NB4 (cell line): ENCODE data around the gene NR2F1-AS1.

Experiments
- MYC ChIP-seq: IDR thresholded peaks from 2 replicates; pipeline ENCODE4 v1.6.1; 2011; ENCODE audit warnings: low read depth, low read length
- POLR2A ChIP-seq: IDR thresholded peaks from 2 replicates; pipeline ENCODE4 v1.6.1; 2011; ENCODE audit warnings: mild to moderate bottlenecking; ENCODE audit not compliant: insufficient read length; ENCODE audit errors: extremely low read depth
- TF ChIP-seq, protein P1 (sequence below): IDR thresholded peaks from one replicate; pipeline ENCODE4 v1.5.1; 2012; ENCODE audit warnings: low read depth, low read length
- TF ChIP-seq, protein P2 (sequence below): IDR thresholded peaks from 2 replicates; pipeline ENCODE4 v1.6.1; 2011; ENCODE audit warnings: low read depth, low read length

DNA sequence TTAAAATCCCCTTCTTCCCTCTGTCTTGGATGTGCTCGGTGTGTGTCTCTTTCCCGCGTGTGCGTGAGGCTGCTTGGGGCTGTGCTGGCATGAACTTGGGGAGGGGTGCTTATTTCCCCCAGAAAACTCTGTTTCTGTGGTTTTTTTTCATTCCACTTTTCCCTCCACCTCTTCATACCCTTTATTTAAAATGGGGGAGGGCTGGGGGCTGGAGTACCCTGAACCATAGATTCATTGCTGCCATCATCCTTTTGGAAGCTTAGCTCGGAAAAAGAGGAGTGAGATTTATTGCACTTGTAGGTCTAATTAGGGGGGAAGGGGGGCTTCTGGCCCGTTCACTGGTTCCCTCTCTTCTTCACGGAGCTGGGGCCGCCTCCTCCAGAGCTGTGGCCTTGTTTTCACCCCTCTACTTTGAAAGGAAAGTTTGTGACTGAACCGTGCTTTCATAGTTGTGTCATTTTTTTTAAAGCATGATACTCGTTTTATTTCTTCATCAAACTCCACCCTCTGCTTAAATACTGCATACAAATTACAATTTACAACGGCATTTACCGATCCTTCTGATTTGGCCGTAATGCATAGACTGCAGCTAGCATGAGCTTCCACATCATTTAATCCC lies 4.9 kb upstream of the NR2F1-AS1 start:
- TF ChIP-seq, protein P1, sequence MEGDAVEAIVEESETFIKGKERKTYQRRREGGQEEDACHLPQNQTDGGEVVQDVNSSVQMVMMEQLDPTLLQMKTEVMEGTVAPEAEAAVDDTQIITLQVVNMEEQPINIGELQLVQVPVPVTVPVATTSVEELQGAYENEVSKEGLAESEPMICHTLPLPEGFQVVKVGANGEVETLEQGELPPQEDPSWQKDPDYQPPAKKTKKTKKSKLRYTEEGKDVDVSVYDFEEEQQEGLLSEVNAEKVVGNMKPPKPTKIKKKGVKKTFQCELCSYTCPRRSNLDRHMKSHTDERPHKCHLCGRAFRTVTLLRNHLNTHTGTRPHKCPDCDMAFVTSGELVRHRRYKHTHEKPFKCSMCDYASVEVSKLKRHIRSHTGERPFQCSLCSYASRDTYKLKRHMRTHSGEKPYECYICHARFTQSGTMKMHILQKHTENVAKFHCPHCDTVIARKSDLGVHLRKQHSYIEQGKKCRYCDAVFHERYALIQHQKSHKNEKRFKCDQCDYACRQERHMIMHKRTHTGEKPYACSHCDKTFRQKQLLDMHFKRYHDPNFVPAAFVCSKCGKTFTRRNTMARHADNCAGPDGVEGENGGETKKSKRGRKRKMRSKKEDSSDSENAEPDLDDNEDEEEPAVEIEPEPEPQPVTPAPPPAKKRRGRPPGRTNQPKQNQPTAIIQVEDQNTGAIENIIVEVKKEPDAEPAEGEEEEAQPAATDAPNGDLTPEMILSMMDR, result no peak
- no peak for TF ChIP-seq POLR2A
- TF ChIP-seq, protein P2, sequence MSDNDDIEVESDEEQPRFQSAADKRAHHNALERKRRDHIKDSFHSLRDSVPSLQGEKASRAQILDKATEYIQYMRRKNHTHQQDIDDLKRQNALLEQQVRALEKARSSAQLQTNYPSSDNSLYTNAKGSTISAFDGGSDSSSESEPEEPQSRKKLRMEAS, result no peak
- no peak for TF ChIP-seq MYC
